Glutamatergic neuron (in vitro differentiated cells): ENCODE measurements around the gene ZMYND8. TPM values are rescaled to one million over a fixed set of nuclear protein-coding genes. Genes with fewer than 3 reads are reported as not detected.
A peak's percentile ranks its signal among the peaks of the same experiment; 100 is the strongest.

Source experiments
- DNase-seq: peaks from one replicate; pipeline ENCODE4 v3.0.0; 2022
- H3K27ac Mint-ChIP-seq: one replicate; pipeline ENCODE4 v1.8.0; 2020; ENCODE audit warnings: mild to moderate bottlenecking, mixed read lengths, inconsistent platforms; ENCODE audit not compliant: unreplicated experiment
- H3K27me3 Mint-ChIP-seq: one replicate; pipeline ENCODE4 v1.8.0; 2020; ENCODE audit warnings: mild to moderate bottlenecking, moderate library complexity, mixed read lengths, inconsistent platforms; ENCODE audit not compliant: unreplicated experiment
- H3K36me3 Mint-ChIP-seq: one replicate; pipeline ENCODE4 v1.8.0; 2020; ENCODE audit warnings: mild to moderate bottlenecking, mixed read lengths, inconsistent platforms; ENCODE audit not compliant: unreplicated experiment
- H3K4me1 Mint-ChIP-seq: one replicate; pipeline ENCODE4 v1.8.0; 2020; ENCODE audit warnings: mild to moderate bottlenecking, low read depth, mixed read lengths, inconsistent platforms; ENCODE audit not compliant: unreplicated experiment
- H3K4me3 Mint-ChIP-seq: one replicate; pipeline ENCODE4 v1.8.0; 2020; ENCODE audit warnings: mild to moderate bottlenecking, mixed read lengths, inconsistent platforms; ENCODE audit not compliant: unreplicated experiment
- H3K9me3 Mint-ChIP-seq: one replicate; pipeline ENCODE4 v1.8.0; 2020; ENCODE audit warnings: mild to moderate bottlenecking, moderate library complexity, mixed read lengths, inconsistent platforms; ENCODE audit not compliant: unreplicated experiment
- CTCF ChIP-seq: fragments of 200-600 bp; sonication (generic); IDR thresholded peaks from one replicate; pipeline ENCODE4 v1.5.0; 2021; ENCODE audit not compliant: partially characterized antibody, unreplicated experiment
- total RNA-seq: library from RNA; stranded (reverse); fragmentation: NEBNext Ultra II Directional; extraction: Animal tissue kit (Norgen Biotek cat#: 25700); gene quantifications from one replicate; pipeline ENCODE4 v1.2.1, GENCODE V29; 2021; ENCODE audit not compliant: unreplicated experiment

Gene ZMYND8
- total RNA-seq, 1 donor from 2014 or later, result 116 TPM

- Mint-ChIP-seq H3K4me3 (peak overlapping the region; percentile 43), H3K4me1 (peaks cover 50% of the 10 kb centered on the region), H3K27ac (peak overlapping the region; percentile 82), H3K27me3 (no peaks in the 10 kb centered on the region), H3K36me3 (peaks cover 6% of the 10 kb centered on the region), H3K9me3 (peaks cover 2% of the 10 kb centered on the region)
- no peak for DNase-seq
- no peak for TF ChIP-seq CTCF
These were observed 21.0 kb downstream of the ZMYND8 start for GRCh38 chr20:47335251-47336128.

GRCh38 chr20:47334022-47334551 lies 22.4 kb downstream of the ZMYND8 start:
- Mint-ChIP-seq H3K9me3 (peaks cover 2% of the 10 kb centered on the region), H3K27ac (peak overlapping the region; percentile 67), H3K4me1 (peaks cover 54% of the 10 kb centered on the region), H3K36me3 (peaks cover 6% of the 10 kb centered on the region), H3K27me3 (no peaks in the 10 kb centered on the region), H3K4me3 (peak overlapping the region; percentile 22)
- no peak for DNase-seq
- no peak for TF ChIP-seq CTCF

GRCh38 chr20:47332381-47333206 lies 23.9 kb downstream of the ZMYND8 start:
- Mint-ChIP-seq H3K36me3 (peaks cover 6% of the 10 kb centered on the region), H3K4me3 (no peak overlapping the region), H3K27me3 (no peaks in the 10 kb centered on the region), H3K9me3 (peaks cover 2% of the 10 kb centered on the region), H3K4me1 (peaks cover 44% of the 10 kb centered on the region), H3K27ac (peak overlapping the region; percentile 14)
- TF ChIP-seq CTCF, result no peak
- no peak for DNase-seq

- no peak for TF ChIP-seq CTCF
- Mint-ChIP-seq H3K4me1 (peaks cover 37% of the 10 kb centered on the region), H3K4me3 (peak overlapping the region; percentile 16), H3K27ac (peak overlapping the region; percentile 59), H3K9me3 (peaks cover 2% of the 10 kb centered on the region), H3K36me3 (peaks cover 6% of the 10 kb centered on the region), H3K27me3 (no peaks in the 10 kb centered on the region)
- DNase-seq, result no peak
These were observed 25.4 kb downstream of the ZMYND8 start for GRCh38 chr20:47330933-47331708.
